ENCODE results near the gene MAP1LC3C. TPM values are rescaled to one million over a fixed set of nuclear protein-coding genes. Genes with fewer than 3 reads are reported as not detected.

MAP1LC3C gene
- total RNA-seq, 4 donors from 2014 or later, result 5.4 to 19.3 (median 11.6) TPM

DNA sequence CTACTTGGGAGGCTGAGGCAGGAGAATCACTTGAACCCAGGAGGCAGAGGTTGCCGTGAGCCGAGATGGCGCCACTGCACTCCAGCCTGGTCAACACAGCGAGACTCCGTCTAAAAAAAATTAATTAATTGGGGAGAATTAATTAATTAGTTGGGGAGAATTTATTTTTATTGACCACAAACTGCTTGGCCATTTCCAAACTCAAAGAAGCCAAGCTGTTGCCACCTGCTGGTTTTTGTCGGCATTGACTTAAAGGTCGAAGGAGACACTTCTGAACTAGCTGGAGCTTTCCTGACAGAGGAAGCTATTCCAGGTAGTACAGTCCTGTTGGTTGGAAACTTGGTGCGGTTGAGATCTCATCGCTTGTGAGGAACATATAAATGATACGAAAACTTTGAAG, 13.1 kb downstream of the MAP1LC3C start:
- no peak for DNase-seq (ENCODE audit: extremely low spot score)
- intact Hi-C loops (cut with DNase I), result no loop called here

DNA sequence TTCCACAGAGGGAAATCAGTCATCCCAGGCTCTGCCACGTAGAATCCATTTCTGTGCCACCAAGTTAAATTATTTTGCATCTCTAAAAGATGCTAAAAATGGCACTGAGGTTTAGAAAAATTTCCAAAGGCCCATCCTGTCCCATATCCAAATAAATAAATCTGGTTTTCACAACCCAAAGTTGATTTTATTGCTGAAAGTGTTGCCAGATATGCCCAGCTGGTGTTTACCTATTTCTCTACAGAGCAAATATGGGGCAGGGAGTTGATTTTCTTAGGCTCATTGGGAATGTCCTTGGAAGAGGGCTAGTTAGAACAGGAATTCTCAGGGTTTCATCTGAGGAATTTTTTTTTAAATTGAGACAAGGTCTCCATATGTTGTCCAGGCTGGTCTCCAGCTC, 19.0 kb downstream of the MAP1LC3C start:
- TF ChIP-seq CTCF (IDR thresholded peaks at IDR 0.05) (no peak), POLR2AphosphoS5 (IDR thresholded peaks at IDR 0.05) (no peak), EP300 (IDR thresholded peaks at IDR 0.05) (no peak), POLR2A (IDR thresholded peaks at IDR 0.05; ENCODE audit: low read depth) (no peak)
- no peak for DNase-seq (ENCODE audit: extremely low spot score)
- no peak overlapping the region for H3K27ac ChIP-seq (replicated peaks in 1 of 4)
- intact Hi-C loops (cut with DNase I), result no loop called here
- WGBS, result 80% methylated on average over 1 of the region's 1 CpG
- no peaks in the 10 kb centered on the region for H3K36me3 ChIP-seq
- no peaks in the 10 kb centered on the region for H3K9me3 ChIP-seq
- H3K27me3 ChIP-seq, result no peaks in the 10 kb centered on the region
- H3K4me1 ChIP-seq, result no peaks in the 10 kb centered on the region
- no peak overlapping the region for H3K4me3 ChIP-seq

More for the DNA sequence above, 13.1 kb downstream of the MAP1LC3C start:
- no peaks in the 10 kb centered on the region for H3K36me3 ChIP-seq
- no peak overlapping the region for H3K4me3 ChIP-seq
- no peak for TF ChIP-seq EP300 (IDR thresholded peaks at IDR 0.05)
- TF ChIP-seq POLR2A (IDR thresholded peaks at IDR 0.05; ENCODE audit: low read depth), result no peak
- peak in 2 of 3 experiments; percentile 10 to 26 for TF ChIP-seq CTCF (IDR thresholded peaks at IDR 0.05)
- TF ChIP-seq POLR2AphosphoS5 (IDR thresholded peaks at IDR 0.05), result no peak
- no peaks in the 10 kb centered on the region for H3K27me3 ChIP-seq
- no peak overlapping the region for H3K27ac ChIP-seq (replicated peaks in 1 of 4)
- WGBS, result 83% methylated on average over 10 of the region's 10 CpGs
- no peaks in the 10 kb centered on the region for H3K9me3 ChIP-seq
- H3K4me1 ChIP-seq, result no peaks in the 10 kb centered on the region

- DNase-seq (ENCODE audit: extremely low spot score), result no peak
- Histone ChIP-seq H3K4me3 (no peak overlapping the region), H3K36me3 (no peaks in the 10 kb centered on the region), H3K27me3 (no peaks in the 10 kb centered on the region), H3K27ac (replicated peaks in 1 of 4) (no peak overlapping the region), H3K9me3 (no peaks in the 10 kb centered on the region), H3K4me1 (no peaks in the 10 kb centered on the region)
- TF ChIP-seq EP300 (IDR thresholded peaks at IDR 0.05) (no peak), CTCF (IDR thresholded peaks at IDR 0.05) (no peak), POLR2A (IDR thresholded peaks at IDR 0.05; ENCODE audit: low read depth) (no peak), POLR2AphosphoS5 (IDR thresholded peaks at IDR 0.05) (no peak)
- WGBS, result 88% methylated on average over 18 of the region's 18 CpGs
- intact Hi-C loops (cut with DNase I), result no loop called here
Observed at GRCh38 chr1:241979071-241979470, 19.8 kb downstream of the MAP1LC3C start.

DNA sequence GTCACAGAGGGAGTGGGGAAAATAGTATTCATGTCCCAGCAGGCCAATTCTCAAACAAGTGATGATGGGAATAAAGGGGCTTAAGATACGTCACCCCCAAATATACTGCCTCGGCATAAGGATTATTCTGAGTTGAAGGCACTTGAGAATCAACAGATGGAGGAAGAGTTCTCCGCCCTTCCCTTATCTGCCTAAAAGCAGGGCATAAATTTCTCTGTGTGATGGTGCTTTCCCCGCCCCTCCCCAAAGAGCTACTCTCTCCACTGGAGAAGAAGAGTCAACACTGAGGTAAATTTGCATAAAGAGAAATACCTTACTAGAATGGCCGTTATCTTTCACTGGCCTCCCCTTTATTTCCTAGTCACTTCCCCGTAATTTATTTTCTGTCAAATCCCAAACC, 22.7 kb downstream of the MAP1LC3C start:
- WGBS, result 82% methylated on average over 6 of the region's 6 CpGs
- Histone ChIP-seq H3K4me3 (no peak overlapping the region), H3K9me3 (no peaks in the 10 kb centered on the region), H3K36me3 (no peaks in the 10 kb centered on the region), H3K27me3 (no peaks in the 10 kb centered on the region), H3K4me1 (no peaks in the 10 kb centered on the region), H3K27ac (replicated peaks in 1 of 4) (no peak overlapping the region)
- TF ChIP-seq POLR2A (IDR thresholded peaks at IDR 0.05; ENCODE audit: low read depth) (no peak), EP300 (IDR thresholded peaks at IDR 0.05) (no peak), CTCF (IDR thresholded peaks at IDR 0.05) (no peak), POLR2AphosphoS5 (IDR thresholded peaks at IDR 0.05) (no peak)
- no peak for DNase-seq (ENCODE audit: extremely low spot score)
- intact Hi-C loops (cut with DNase I), result no loop called here

GRCh38 chr1:241972703-241973369, 26.1 kb downstream of the MAP1LC3C start:
- no peaks in the 10 kb centered on the region for H3K27me3 ChIP-seq
- no peaks in the 10 kb centered on the region for H3K9me3 ChIP-seq
- 58% methylated on average over 6 of the region's 6 CpGs for WGBS
- TF ChIP-seq POLR2AphosphoS5 (IDR thresholded peaks at IDR 0.05), result no peak
- no peak for TF ChIP-seq CTCF (IDR thresholded peaks at IDR 0.05)
- no peak for TF ChIP-seq EP300 (IDR thresholded peaks at IDR 0.05)
- TF ChIP-seq POLR2A (IDR thresholded peaks at IDR 0.05; ENCODE audit: low read depth), result no peak
- H3K36me3 ChIP-seq, result no peaks in the 10 kb centered on the region
- H3K4me3 ChIP-seq, result no peak overlapping the region
- intact Hi-C loops (cut with DNase I), result no loop called here
- no peak for DNase-seq (ENCODE audit: extremely low spot score)
- H3K27ac ChIP-seq (replicated peaks in 1 of 4), result no peak overlapping the region
- no peaks in the 10 kb centered on the region for H3K4me1 ChIP-seq
